Mucosa of gallbladder (tissue), 1 donor: ENCODE data around the gene TLDC2. TPM values are rescaled to one million over a fixed set of nuclear protein-coding genes. Genes with fewer than 3 reads are reported as not detected.
"Not testable (repeated sequence)": the region's sequence is repeated elsewhere in the genome, so short reads cannot be mapped to it uniquely, and the experiment has no call there.

Source experiments
- DNase-seq: peaks from one replicate; pipeline ENCODE4 v3.0.0-alpha.2; 2020; ENCODE audit warnings: low spot score
- total RNA-seq: library from RNA; stranded (reverse); gene quantifications from one replicate; pipeline ENCODE4 v1.2.1, GENCODE V29; 2021
- donor health status: DM: no; HTN: no; CAD: no.

The TLDC2 gene
- total RNA-seq, 1 donor from 2014 or later = 9.7 TPM

DNA sequence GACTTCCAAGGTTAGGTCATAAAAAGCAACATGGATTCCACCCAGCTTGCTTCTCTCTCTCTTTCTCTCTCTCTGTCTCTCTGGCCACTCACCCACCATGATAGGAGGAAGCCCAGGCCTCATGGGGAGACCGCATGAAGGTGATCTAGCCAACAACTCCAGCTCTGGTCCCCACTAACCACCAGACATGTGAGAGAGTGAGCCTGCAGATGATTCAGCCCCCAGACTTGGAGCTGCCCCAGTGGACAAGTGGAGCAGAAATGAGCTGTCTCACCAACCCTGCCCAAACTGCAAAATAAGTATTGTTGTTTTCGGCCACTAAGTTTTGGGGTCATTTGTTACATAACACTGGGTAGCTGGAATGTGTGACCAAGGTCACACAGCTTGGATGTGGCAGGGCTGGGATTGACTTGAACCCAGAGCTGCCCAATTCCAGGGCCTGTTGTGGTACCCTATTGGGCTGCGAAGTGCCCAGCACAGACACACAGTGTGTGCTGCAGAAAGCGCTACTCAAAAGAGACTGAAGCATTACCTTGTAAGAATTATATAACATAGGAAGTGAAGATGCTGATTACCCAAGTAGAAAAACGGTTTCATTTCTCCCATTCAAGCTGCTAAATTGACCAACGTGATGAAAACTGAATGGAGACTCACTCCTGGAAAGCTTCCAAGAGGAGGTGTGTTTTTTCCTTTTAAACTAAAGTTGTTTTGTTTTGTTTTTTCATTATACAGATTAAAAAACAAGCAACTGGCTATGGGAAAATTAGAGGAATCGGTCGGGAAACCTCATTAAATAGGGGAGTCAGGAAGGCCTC lies 9.1 kb upstream of the TLDC2 start:
- no peak for DNase-seq

DNA sequence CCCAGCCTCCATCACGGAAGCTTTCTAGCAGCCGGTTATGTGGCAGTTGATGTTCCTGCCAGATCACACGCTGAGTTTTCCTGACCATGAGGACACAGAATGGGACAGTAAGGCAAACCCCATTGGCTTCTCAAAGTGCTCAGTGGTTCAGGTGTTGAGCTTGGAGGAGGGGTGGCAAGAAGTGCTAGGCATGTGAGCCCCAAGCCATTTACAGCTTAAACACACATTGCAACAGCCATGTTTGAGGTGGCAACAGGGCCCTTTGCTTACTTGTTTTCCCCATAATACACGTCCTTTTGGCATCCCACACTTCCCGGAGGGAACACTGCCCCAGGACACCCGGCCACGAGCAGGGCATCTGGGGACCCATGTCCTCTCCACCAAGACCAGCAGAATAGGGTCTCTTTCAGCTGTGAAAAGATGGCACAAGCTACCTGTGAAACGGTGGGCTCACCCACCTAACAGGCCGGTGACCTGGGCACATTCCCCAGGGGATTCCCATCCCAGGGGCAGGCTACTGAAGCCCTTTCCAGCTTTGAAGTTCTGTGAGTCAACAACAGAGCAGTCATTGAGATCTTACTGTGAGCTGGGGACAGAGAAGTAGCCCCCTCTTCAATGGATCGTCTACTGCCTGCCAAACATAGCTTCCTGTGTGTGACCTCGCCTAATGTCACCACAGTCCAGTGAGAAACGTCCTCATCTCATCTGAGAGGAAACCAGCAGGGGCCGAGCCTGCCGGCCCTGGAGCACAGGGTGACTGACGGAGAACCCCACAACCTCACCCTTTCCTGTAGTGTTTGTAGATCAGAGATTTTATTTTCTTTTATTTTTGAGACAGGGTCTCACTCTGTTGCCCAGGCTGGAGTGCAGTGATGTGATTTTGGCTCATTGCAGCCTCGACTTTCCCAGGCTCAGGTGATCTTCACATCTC lies 4.0 kb upstream of the TLDC2 start:
- DNase-seq = no peak

GRCh38 chr20:36872852-36873251 lies 3.1 kb upstream of the TLDC2 start:
- no peak for DNase-seq

DNA sequence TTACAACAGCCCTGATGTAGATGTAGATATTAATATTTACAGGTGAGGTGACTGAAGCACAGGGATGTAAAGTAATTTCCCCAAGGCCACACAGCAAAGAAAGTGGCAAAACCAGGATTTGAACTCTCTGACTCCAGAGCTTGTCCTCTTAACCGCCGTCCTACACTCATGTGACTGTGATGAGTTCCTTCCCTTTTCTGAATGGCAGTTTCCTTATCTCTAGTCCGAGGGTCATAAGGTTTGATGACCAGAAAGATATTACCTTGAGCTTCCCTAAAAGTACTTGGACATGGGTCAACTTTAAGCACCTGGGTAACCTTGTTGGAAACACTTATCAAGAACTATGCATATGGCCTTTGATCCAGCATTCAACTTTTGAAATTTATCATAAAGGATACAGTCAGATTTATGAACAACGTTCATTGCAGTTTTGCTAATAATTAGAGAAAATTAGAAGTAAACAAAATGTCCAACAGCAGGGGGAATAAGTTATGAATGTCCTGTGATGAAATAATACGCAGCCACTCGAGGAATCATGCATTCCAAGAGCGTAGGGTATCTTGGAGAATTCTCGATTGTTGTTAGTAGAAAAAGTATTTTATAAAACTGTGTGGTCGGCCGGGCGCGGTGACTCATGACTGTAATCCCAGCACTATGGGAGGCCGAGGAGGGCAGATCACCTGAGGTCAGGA lies 2.3 kb upstream of the TLDC2 start:
- no peak for DNase-seq

GRCh38 chr20:36875093-36875492 lies 845 bp upstream of the TLDC2 start:
- not testable (repeated sequence) for DNase-seq

DNA sequence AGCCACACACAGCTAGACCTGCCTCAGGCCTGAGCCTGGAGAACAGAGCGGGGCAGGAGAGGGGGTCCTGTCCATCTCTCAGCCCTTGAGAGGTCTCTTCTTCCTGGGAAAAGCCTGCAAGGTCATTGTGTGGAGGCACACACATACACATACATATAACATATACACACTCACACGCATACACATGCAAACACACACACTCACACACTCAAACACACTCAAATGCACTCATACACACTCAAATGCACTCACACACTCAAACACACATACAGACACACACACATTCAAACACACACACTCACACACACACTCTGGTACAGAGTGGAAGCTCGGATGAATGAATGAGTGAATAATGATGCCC lies 515 bp downstream of the TLDC2 start:
- DNase-seq = no peak

DNA sequence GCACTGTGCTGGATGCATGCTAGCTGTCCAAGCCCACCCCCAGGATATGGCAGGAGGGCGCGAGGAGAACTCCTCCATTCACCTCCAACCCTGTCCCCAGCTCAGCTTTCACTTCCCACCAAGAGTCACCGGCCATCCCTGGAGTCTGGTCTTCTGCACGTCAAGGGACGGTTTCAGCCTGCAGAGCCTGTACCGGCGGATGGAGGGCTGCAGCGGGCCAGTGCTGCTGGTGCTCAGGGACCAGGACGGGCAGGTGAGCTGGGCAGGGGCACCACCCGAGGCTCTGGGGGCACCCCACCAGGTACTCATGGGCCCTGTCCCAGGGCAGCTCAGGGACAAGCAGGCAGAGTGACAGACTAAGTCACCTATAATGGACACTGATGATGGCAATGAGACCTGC lies 3.0 kb downstream of the TLDC2 start:
- DNase-seq = no peak

DNA sequence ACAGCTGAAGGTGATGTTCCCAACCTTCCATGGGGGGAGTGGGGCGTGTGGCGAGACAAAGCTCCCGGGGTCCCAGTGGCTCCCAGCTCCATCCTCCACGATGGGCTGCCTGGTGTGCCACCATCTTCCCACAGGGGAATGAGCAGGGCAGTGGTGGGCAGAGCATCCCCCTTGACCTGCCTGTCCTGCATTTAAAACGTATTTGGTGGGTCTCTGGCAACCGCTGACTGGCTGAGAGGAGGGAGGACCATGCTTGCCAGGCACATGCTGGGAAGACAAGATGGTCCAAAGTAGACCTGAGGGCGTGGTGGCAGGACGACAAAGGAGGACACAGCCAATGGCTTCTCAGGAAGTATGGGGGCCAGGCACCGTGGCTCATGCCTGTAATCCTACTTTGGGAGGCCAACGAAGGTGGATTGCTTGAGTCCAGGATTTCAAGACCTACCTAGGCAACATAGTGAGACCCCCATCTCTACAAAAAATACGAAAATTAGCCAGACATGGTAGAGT lies 4.9 kb downstream of the TLDC2 start:
- DNase-seq = no peak

DNA sequence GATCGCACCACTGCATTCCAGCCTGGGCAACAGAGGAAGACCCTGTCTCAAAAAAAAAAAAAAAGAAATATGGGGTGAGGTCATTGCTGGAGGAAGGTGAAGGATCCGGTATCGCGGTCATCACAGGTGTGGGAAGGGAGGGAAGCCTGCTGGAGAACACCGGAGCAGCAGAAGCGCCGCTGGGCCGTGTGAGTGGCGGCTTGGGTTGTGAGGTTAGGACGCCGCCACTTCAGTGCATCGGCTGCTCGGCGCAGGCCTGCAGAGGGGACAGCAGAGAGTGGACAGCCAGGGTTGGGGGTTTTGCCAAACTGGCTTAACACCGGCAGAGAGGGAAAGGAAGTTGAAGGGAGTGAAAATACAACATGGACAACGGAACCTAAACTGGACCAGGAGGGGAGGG lies 5.4 kb downstream of the TLDC2 start:
- DNase-seq = no peak

- DNase-seq = peak; percentile 76
Observed at GRCh38 chr20:36881888-36882287, 6.0 kb downstream of the TLDC2 start.

DNA sequence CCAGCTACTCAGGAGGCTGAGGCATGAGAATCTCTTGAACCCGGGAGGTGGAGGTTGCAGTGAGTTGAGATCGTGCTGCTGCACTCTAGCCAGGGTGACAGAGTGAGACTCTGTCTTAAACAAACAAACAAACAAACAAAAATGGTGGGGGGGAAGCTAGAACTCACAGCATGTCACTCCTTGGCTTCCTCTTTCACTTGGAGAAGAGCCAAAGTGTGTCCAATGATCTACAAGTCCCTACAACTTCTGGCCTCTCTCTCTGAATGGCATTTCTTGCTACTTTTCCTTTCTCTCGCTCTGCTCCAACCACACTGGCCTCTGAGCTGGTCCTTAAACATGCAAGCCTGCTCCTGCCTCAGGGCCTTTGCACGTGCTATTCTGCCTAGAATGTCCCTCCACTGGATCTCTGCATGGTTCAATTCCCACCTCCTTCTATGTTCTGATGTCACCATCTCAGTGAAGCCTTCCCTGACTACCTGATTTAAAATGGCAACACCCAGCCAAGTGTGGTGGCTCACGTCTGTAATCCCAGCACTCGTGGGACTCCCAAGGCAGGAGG lies 8.1 kb downstream of the TLDC2 start:
- DNase-seq = no peak

DNA sequence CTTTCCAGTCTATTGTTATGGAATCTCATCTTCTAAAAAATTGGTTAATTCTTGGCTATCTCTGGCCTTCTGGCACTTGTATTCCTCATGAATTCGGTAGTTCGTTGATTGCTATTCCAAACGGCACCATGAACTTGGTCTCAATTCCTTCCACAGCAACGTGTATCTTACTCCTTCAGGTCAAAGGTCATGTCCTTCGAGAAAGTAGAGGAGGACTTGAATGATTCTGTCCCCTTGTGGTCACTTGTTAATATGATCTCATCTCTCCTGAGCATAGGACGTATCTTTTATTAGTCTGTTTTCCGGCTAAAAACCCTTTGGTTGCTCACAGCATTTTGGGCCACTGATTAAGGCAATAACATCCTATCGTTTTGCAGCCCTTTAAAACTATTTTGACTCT lies 9.4 kb downstream of the TLDC2 start:
- DNase-seq = no peak

DNA sequence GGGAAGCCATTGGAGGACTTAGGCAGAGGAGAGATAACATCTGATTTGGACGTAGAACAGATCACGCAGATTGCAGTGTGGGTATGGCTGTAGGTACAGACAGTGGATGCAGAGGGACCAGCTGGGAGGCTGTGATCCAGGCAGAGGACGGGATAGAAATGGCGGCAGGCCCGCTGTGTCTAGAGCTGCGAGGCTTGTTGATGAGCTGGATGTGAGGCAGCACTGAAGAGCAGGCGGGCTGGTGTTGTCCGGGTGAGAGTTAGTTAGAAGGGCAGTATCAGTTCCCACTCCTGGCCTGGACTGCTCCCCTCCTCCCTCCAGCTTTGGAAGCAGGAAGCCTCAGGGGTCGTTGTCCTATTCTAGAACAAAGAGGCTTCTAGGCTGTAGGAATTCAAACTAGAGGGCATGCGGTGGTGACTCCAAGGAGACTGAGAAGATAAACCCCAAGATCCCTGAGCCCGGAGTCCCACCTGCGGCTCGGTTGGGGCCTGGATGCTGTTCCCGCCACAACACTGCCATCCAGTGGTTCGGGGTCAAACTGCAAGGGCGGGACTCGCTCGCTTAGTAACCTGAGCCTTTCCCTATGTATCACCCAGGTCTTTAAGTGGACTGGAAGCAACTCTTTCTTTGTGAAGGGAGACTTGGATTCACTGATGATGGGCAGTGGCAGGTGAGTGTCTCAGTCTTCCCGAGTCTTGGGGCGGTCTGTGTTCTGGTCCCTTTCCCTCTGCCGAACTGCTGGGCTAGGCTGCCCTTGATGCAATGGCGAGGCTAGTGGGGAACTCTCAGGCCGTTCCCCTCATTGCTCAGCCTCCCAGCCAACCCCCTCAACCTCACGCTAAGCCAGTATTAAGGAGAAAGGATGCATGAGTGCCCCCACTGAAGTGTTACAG lies 11.2 kb downstream of the TLDC2 start:
- peak; percentile 85 for DNase-seq

- DNase-seq = no peak
Observed at GRCh38 chr20:36887752-36888090, 11.8 kb downstream of the TLDC2 start.

DNA sequence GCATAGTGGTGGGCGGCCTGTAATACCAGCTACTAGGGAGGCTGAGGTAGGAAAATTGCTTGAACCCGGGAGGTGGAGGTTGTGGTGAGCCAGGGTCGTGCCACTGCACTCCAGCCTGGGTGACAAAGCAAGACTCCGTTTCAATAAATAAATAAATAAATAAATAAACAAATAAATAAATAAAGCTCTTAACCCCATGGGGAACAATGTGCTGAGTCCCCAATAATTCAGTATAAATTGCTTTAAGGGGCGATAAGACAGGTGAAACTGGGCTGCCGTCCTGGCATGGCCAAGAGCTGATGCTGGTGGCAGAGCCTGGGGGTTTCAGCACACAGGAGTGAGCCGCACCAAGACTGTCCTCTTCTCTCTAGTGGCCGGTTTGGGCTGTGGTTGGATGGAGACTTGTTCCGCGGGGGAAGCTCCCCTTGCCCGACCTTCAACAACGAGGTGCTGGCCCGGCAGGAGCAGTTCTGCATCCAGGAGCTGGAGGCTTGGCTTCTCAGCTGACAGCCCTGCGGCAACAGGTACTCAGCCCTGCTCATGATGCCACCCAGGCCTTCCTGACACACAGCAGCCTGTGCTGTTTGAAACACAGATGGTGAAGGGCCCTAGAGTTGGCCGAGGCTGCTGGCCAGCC lies 13.1 kb downstream of the TLDC2 start:
- DNase-seq = no peak

DNA sequence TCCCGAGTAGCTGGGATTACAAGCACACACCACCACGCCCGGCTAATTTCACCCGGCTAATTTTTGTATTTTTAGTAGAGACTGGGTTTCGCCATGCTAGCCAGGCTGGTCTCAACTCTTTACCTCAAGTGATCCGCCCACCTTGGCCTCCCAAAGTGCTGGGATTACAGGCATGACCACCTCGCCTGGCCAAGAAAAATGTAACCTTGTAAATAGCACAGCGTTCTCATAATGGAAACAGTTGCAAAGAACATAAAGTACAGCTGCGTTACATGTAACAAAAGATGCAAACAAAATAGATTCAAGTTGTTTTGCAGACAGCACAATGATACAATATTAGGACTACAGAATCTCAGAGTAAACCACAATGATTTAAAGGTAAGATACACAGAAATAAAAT lies 14.6 kb downstream of the TLDC2 start:
- DNase-seq = no peak

GRCh38 chr20:36891211-36891610 lies 15.3 kb downstream of the TLDC2 start:
- no peak for DNase-seq

- DNase-seq = no peak
Observed at GRCh38 chr20:36893801-36894200, 17.9 kb downstream of the TLDC2 start.

DNA sequence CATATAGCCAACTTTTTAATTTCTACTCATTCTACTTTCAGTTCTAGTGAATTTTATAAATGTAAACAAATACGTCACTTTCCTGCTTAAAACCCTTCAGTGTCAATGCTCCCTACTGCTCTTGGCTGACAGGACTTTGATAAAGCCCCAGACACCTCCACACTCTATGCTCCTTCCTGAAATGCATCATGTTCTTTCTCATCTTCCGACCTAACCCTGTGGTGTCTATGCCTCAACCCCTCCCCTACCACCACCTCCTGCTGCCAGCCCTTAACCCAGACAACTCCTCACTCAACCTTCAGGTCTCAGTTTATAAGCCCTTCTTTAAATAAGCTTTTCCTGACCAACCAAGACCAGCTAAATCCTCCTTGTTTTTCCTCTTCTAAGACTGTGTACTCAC lies 19.1 kb downstream of the TLDC2 start:
- DNase-seq = no peak

DNA sequence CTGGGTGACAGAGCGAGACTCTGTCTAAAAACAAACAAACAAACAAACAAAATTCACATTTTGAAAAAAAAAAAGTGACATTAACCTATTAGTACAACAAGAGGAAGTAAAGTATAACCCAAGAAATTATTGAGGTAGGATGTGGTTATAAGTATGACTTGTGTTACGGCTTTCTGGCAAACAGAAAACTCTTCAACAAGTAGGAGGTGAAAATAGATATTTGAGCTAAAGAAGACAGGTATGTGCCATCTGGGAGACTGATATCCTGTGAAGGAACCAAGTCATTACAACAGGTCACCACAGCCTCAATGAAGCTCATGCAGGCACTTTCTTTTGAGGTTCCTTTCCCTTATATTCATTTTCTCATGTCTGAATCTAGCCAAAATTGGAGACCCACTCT lies 28.8 kb downstream of the TLDC2 start:
- no peak for DNase-seq
